Measurements from ENCODE around the gene UBE2J2. TPM values are rescaled to one million over a fixed set of nuclear protein-coding genes. Genes with fewer than 3 reads are reported as not detected.

Gene UBE2J2
- total RNA-seq, 4 donors from 2014 or later, result 31.3 to 42.3 (median 38.3) TPM

- intact Hi-C loops (cut with DNase I; ENCODE audit: low total_unique reads) (no loop called here), in situ Hi-C loops (cut with MboI; ENCODE audit: low sequenced_read_pairs in 4 of 4) (loop anchor here in 2 of 4 donors (25.0 kb wide), 2 partner anchors 120 to 145 kb away; partner anchors contain the start of gene C1orf159 (in 1 of the 2))
- DNase-seq (no peak), ATAC-seq (no peak)
- Histone ChIP-seq H3K4me1 (no peaks in the 10 kb centered on the region), H3K4me3 (no peak overlapping the region), H3K27me3 (no peaks in the 10 kb centered on the region), H3K36me3 (peaks cover 0 to 67% of the 10 kb centered on the region in 2 donors), H3K27ac (no peak overlapping the region), H3K9me3 (no peaks in the 10 kb centered on the region)
- TF ChIP-seq CTCF (IDR thresholded peaks at IDR 0.05 in 4 of 5, conservative IDR thresholded peaks at IDR 0.05 in 1 of 5) (no peak), POLR2A (IDR thresholded peaks at IDR 0.05) (no peak)
Measured at GRCh38 chr1:1256956-1257871, 16.4 kb downstream of the UBE2J2 start.

GRCh38 chr1:1255611-1256010 lies 18.0 kb downstream of the UBE2J2 start:
- in situ Hi-C loops (cut with MboI; ENCODE audit: low sequenced_read_pairs in 4 of 4), result loop anchor here in 2 of 4 donors (25.0 kb wide), 2 partner anchors 118 to 143 kb away; partner anchors contain the start of gene C1orf159 (in 1 of the 2)
- DNase-seq, result no peak
- TF ChIP-seq POLR2A (IDR thresholded peaks at IDR 0.05), result no peak
- no peak for TF ChIP-seq CTCF (IDR thresholded peaks at IDR 0.05 in 4 of 5, conservative IDR thresholded peaks at IDR 0.05 in 1 of 5)
- H3K27ac ChIP-seq, result no peak overlapping the region
- intact Hi-C loops (cut with DNase I; ENCODE audit: low total_unique reads), result no loop called here
- H3K4me1 ChIP-seq, result no peaks in the 10 kb centered on the region
- no peaks in the 10 kb centered on the region for H3K9me3 ChIP-seq
- no peaks in the 10 kb centered on the region for H3K27me3 ChIP-seq
- ATAC-seq, result no peak
- no peak overlapping the region for H3K4me3 ChIP-seq
- peaks cover 0 to 51% of the 10 kb centered on the region in 2 donors for H3K36me3 ChIP-seq

GRCh38 chr1:1255078-1255477 lies 18.6 kb downstream of the UBE2J2 start:
- Histone ChIP-seq H3K4me1 (no peaks in the 10 kb centered on the region), H3K36me3 (peaks cover 0 to 46% of the 10 kb centered on the region in 2 donors), H3K4me3 (no peak overlapping the region), H3K9me3 (no peaks in the 10 kb centered on the region), H3K27ac (no peak overlapping the region), H3K27me3 (no peaks in the 10 kb centered on the region)
- TF ChIP-seq CTCF (IDR thresholded peaks at IDR 0.05 in 4 of 5, conservative IDR thresholded peaks at IDR 0.05 in 1 of 5) (no peak), POLR2A (IDR thresholded peaks at IDR 0.05) (no peak)
- ATAC-seq (no peak), DNase-seq (no peak)
- in situ Hi-C loops (cut with MboI; ENCODE audit: low sequenced_read_pairs in 4 of 4), result loop anchor here in 2 of 4 donors (25.0 kb wide), 2 partner anchors 118 to 143 kb away; partner anchors contain the start of gene C1orf159 (in 1 of the 2)
- intact Hi-C loops (cut with DNase I; ENCODE audit: low total_unique reads), result no loop called here

- Histone ChIP-seq H3K9me3 (no peaks in the 10 kb centered on the region), H3K36me3 (peaks cover 0 to 41% of the 10 kb centered on the region in 2 donors), H3K27me3 (no peaks in the 10 kb centered on the region), H3K4me3 (no peak overlapping the region), H3K4me1 (no peaks in the 10 kb centered on the region), H3K27ac (no peak overlapping the region)
- in situ Hi-C loops (cut with MboI; ENCODE audit: low sequenced_read_pairs in 4 of 4), result loop anchor here in 2 of 4 donors (25.0 kb wide), 2 partner anchors 117 to 142 kb away; partner anchors contain the start of gene C1orf159 (in 1 of the 2)
- ATAC-seq, result no peak
- no peak for DNase-seq
- intact Hi-C loops (cut with DNase I; ENCODE audit: low total_unique reads), result no loop called here
- TF ChIP-seq POLR2A (IDR thresholded peaks at IDR 0.05), result no peak
- TF ChIP-seq CTCF (IDR thresholded peaks at IDR 0.05 in 4 of 5, conservative IDR thresholded peaks at IDR 0.05 in 1 of 5), result no peak
Measured at GRCh38 chr1:1254667-1254998, 19.0 kb downstream of the UBE2J2 start.

Data from gastrocnemius medialis (tissue), 4 donors.